GM12801 (cell line): Measurements from ENCODE around the gene TNFRSF12A.

Experiments used
- TF ChIP-seq, protein P1 (sequence below): IDR thresholded peaks from one replicate; pipeline ENCODE4 v1.5.1; 2011; ENCODE audit warnings: control low read depth; ENCODE audit not compliant: insufficient read length; ENCODE audit errors: extremely low read depth

TNFRSF12A gene

GRCh38 chr16:2987286-2987685 lies 32.9 kb upstream of the TNFRSF12A start:
- TF ChIP-seq, protein P1, sequence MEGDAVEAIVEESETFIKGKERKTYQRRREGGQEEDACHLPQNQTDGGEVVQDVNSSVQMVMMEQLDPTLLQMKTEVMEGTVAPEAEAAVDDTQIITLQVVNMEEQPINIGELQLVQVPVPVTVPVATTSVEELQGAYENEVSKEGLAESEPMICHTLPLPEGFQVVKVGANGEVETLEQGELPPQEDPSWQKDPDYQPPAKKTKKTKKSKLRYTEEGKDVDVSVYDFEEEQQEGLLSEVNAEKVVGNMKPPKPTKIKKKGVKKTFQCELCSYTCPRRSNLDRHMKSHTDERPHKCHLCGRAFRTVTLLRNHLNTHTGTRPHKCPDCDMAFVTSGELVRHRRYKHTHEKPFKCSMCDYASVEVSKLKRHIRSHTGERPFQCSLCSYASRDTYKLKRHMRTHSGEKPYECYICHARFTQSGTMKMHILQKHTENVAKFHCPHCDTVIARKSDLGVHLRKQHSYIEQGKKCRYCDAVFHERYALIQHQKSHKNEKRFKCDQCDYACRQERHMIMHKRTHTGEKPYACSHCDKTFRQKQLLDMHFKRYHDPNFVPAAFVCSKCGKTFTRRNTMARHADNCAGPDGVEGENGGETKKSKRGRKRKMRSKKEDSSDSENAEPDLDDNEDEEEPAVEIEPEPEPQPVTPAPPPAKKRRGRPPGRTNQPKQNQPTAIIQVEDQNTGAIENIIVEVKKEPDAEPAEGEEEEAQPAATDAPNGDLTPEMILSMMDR = no peak

- TF ChIP-seq, protein P1 = no peak
Measured at GRCh38 chr16:2987833-2988232, 32.3 kb upstream of the TNFRSF12A start.

GRCh38 chr16:2988590-2989099 lies 31.5 kb upstream of the TNFRSF12A start:
- TF ChIP-seq, protein P1 = no peak

GRCh38 chr16:2990891-2991290 lies 29.3 kb upstream of the TNFRSF12A start:
- TF ChIP-seq, protein P1 = no peak

DNA sequence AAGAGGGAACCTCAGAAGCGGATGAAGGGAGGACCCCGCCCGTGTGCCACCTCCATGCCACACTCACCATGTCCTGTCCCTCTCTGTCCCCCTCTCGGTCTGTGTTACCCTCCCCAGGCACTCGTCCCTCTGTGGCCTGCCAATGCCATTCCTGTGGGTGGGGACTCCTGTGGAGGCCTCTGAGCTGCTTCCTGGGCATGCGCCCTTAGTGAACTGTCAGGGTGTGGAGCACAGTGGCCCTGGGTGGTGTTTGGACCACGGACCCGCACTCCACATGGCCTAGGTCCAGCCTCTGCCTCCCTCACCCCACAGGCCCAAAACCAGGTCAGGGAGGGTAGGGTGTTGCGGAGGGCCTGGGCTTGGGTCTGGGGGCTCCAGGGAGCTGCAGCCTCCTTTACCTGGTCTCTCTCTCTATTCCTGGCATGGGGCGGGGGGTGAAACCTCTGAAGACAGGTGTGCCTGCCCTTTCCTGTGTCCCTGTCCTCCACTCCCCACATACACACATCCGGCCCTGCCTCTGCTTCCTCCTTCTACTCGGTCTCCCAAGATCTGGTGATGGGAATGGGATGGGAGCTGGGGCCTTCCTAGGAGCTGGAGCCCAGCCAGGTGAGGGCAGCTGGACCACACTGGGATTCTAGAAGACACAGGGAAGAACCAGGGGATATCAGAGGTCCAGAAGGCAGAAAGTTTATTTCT lies 28.5 kb upstream of the TNFRSF12A start:
- TF ChIP-seq, protein P1 = no peak

- TF ChIP-seq, protein P1 = no peak
Measured at GRCh38 chr16:2992383-2993081, 27.6 kb upstream of the TNFRSF12A start.

GRCh38 chr16:2996298-2996697 lies 23.9 kb upstream of the TNFRSF12A start:
- TF ChIP-seq, protein P1 = no peak
